GM12878 (cell line): ENCODE results near the gene RASIP1. TPM values are rescaled to one million over a fixed set of nuclear protein-coding genes. Genes with fewer than 3 reads are reported as not detected.

Source experiments
- ASH2L ChIP-seq: fragments of 300-600, 200-600 bp; sonication (generic); IDR thresholded peaks from 2 replicates; pipeline ENCODE4 v1.6.1; 2017; ENCODE audit warnings: low read depth, mild to moderate bottlenecking, borderline replicate concordance
- CREM ChIP-seq: IDR thresholded peaks from 2 replicates; pipeline ENCODE4 v1.6.1; 2014; ENCODE audit warnings: antibody characterized with exemption, low read depth
- CTCF ChIP-seq, 3 experiments: IDR thresholded peaks in 2 of 3; conservative IDR thresholded peaks in 1 of 3; 2 replicates each; pipeline ENCODE4 v1.5.1; 2011; ENCODE audit warnings: low read depth in 3 of 3, low read length in 3 of 3, mild to moderate bottlenecking in 3 of 3, control low read depth in 2 of 3, moderate library complexity in 2 of 3, inconsistent platforms in 1 of 3, mixed read lengths in 1 of 3; ENCODE audit not compliant: control insufficient read depth in 2 of 3, insufficient read depth in 1 of 3; ENCODE audit errors: extremely low read depth in 1 of 3
- E4F1 ChIP-seq: fragments of 450-650 bp; IDR thresholded peaks from 2 replicates; pipeline ENCODE4 v1.6.1; 2018; ENCODE audit warnings: borderline replicate concordance, mild to moderate bottlenecking; ENCODE audit not compliant: partially characterized antibody
- ELK1 ChIP-seq: IDR thresholded peaks from 2 replicates; pipeline ENCODE4 v1.6.1; 2012; ENCODE audit warnings: low read depth, low read length, improper control_type of control experiment
- FOXM1 ChIP-seq: IDR thresholded peaks from 2 replicates; pipeline ENCODE4 v1.6.1; 2012; ENCODE audit warnings: low read depth, mild to moderate bottlenecking, inconsistent platforms, low read length, moderate library complexity
- GATAD2B ChIP-seq: fragments of 450-650 bp; conservative IDR thresholded peaks from 2 replicates; pipeline ENCODE4 v1.6.1; 2017; ENCODE audit warnings: low read depth, mild to moderate bottlenecking, moderate library complexity
- KDM1A ChIP-seq: fragments of 200-600 bp; sonication (generic); IDR thresholded peaks from 2 replicates; pipeline ENCODE4 v1.6.1; 2016; ENCODE audit warnings: borderline replicate concordance
- MAX ChIP-seq: IDR thresholded peaks from 2 replicates; pipeline ENCODE4 v1.6.1; 2012; ENCODE audit warnings: low read depth, low read length, improper control_type of control experiment
- MYB ChIP-seq: fragments of 150-350 bp; IDR thresholded peaks from 2 replicates; pipeline ENCODE4 v1.6.1; 2014; ENCODE audit warnings: mild to moderate bottlenecking, low read depth, low read length, borderline replicate concordance
- PML ChIP-seq: IDR thresholded peaks from 2 replicates; pipeline ENCODE4 v1.6.1; 2012; ENCODE audit warnings: low read length, inconsistent platforms
- RFX5 ChIP-seq: IDR thresholded peaks from 2 replicates; pipeline ENCODE4 v1.6.1; 2011; ENCODE audit warnings: low read depth, low read length, improper control_type of control experiment
- SKIL ChIP-seq: fragments of 450-650 bp; IDR thresholded peaks from 2 replicates; pipeline ENCODE4 v1.6.1; 2017; ENCODE audit warnings: mild to moderate bottlenecking, low read depth, inconsistent platforms; ENCODE audit not compliant: poor library complexity, severe bottlenecking
- ZBTB40 ChIP-seq: fragments of 450-650 bp; IDR thresholded peaks from 2 replicates; pipeline ENCODE4 v1.6.1; 2016; ENCODE audit warnings: mild to moderate bottlenecking, moderate library complexity, borderline replicate concordance
- ZNF24 ChIP-seq: fragments of 450-650 bp; IDR thresholded peaks from 2 replicates; pipeline ENCODE4 v1.6.1; 2017; ENCODE audit warnings: antibody characterized with exemption, mild to moderate bottlenecking
- polyA plus RNA-seq, 11 experiments: library from polyadenylated mRNA; depleted of rRNA in 4 of 11; unstranded in 6 of 11; stranded (reverse) in 5 of 11; fragments of >200 nt; fragmentation: Nextera tagmentation in 4 of 11; fragmentation: Illumina TruSeq in 1 of 11; extraction: Ambion mirVana in 4 of 11; extraction: Trizol in 1 of 11; gene quantifications; 1 replicate in 1 of 11; 2 replicates in 10 of 11; pipeline versions ENCODE4 v1.2.1 to v1.2.3, GENCODE V29; 2011 to 2016; ENCODE audit warnings: inconsistent platforms in 2 of 11, missing spikeins in 2 of 11, low read depth in 1 of 11
- total RNA-seq, 4 experiments: library from RNA; depleted of rRNA in 3 of 4; stranded (reverse); fragments of >200 nt in 3 of 4; fragmentation: Illumina TruSeq in 1 of 4; extraction: Trizol in 1 of 4; gene quantifications; 2 replicates each; pipeline versions ENCODE4 v1.2.1 to v1.2.3, GENCODE V29; 2013 to 2021

The RASIP1 gene
- total and polyA plus RNA-seq, 10 of the 15 experiments (the other 5 are each of a cell fraction or from before 2014, with no cell fraction given): 0.08 TPM; not detected in 9

- TF ChIP-seq ELK1 (0 out of 2 replicates have a peak, but pooled peaks have one; percentile 16), ZBTB40 (peak; percentile 62; the same call in 1 of the 2 replicates), MAX (no peak), ASH2L (no peak), CTCF (IDR thresholded peaks at IDR 0.05 in 2 of 3, conservative IDR thresholded peaks at IDR 0.05 in 1 of 3; ENCODE audit: control insufficient read depth in 2 of 3, extremely low read depth in 1 of 3, insufficient read depth in 1 of 3, low read depth in 3 of 3, low read length in 3 of 3) (no peak), MYB (no peak), FOXM1 (no peak; the same call in 1 of the 2 replicates), ZNF24 (no peak), GATAD2B (0 out of 2 replicates have a peak, but pooled peaks have one; percentile 50), SKIL (peak; percentile 41), CREM (peak; percentile 84), E4F1 (no peak), KDM1A (no peak), RFX5 (peak; percentile 52; the same call in 1 of the 2 replicates), PML (no peak)
These were observed 19.7 kb downstream of the RASIP1 start (continued) for GRCh38 chr19:48720613-48721296.
